Measurements from ENCODE around the gene HMGN4. TPM values are rescaled to one million over a fixed set of nuclear protein-coding genes. Genes with fewer than 3 reads are reported as not detected.

Gene HMGN4
- polyA plus RNA-seq, 1 of the 3 experiments (the other 2 are of a cell fraction), result 76.3 TPM

DNA sequence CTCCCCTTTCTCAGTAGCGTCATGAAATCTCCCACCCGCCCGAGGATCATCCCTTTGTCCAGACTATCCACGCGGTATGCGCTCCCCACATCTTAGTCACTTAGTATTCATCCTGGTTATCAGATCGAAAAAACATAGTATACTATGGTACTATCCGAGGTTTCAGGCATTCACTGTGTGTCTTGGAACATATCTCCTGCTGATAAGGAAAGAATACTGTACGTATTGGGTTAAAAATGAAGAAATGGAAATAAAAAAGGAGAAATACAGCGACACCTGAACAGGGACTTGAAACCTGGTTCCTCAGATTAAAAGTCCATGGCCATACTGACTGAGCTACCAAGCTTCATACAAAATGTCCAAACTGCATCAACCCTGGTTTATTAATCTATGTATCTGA lies 14.0 kb downstream of the HMGN4 start (continued):
- TF ChIP-seq NRF1 (IDR thresholded peaks at IDR 0.05; ENCODE audit: low read depth, low read length) (no peak), YY1 (IDR thresholded peaks at IDR 0.05; ENCODE audit: low read depth) (no peak), FOXM1 (IDR thresholded peaks at IDR 0.05; ENCODE audit: low read depth) (no peak)
- TF ChIP-seq, protein P1, sequence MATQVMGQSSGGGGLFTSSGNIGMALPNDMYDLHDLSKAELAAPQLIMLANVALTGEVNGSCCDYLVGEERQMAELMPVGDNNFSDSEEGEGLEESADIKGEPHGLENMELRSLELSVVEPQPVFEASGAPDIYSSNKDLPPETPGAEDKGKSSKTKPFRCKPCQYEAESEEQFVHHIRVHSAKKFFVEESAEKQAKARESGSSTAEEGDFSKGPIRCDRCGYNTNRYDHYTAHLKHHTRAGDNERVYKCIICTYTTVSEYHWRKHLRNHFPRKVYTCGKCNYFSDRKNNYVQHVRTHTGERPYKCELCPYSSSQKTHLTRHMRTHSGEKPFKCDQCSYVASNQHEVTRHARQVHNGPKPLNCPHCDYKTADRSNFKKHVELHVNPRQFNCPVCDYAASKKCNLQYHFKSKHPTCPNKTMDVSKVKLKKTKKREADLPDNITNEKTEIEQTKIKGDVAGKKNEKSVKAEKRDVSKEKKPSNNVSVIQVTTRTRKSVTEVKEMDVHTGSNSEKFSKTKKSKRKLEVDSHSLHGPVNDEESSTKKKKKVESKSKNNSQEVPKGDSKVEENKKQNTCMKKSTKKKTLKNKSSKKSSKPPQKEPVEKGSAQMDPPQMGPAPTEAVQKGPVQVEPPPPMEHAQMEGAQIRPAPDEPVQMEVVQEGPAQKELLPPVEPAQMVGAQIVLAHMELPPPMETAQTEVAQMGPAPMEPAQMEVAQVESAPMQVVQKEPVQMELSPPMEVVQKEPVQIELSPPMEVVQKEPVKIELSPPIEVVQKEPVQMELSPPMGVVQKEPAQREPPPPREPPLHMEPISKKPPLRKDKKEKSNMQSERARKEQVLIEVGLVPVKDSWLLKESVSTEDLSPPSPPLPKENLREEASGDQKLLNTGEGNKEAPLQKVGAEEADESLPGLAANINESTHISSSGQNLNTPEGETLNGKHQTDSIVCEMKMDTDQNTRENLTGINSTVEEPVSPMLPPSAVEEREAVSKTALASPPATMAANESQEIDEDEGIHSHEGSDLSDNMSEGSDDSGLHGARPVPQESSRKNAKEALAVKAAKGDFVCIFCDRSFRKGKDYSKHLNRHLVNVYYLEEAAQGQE (IDR thresholded peaks at IDR 0.05; ENCODE audit: low read depth, low read length), result no peak

DNA sequence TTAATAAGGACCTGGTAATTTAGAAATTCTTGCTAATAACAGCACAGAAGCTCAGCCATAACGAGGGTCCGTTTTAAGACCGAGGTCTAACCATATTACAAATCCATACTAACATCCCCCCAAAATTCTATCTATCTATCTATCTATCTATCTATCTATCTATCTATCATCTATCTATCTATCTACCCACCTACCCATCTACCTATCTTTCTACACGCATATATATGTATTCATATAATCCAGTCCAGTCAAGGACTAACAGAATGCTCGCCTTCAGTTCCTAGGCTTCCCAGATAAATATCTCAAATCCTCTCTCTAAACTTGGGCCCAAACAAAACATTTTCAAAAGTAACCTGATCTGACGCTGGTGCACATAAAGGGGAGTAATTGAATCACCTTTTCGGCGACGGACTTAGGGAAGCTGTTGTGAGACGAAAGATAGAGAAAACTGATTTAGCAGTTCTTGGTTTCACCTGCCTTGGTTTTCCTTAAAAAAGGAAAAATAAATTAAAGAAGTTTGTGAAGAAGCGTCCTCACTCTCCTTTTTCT lies 14.5 kb downstream of the HMGN4 start:
- H3K79me2 ChIP-seq (ENCODE audit: insufficient read depth), result no peaks in the 10 kb centered on the region
- ChIA-PET POLR2A (interaction anchor here (1.1 to 2.1 kb wide), 2 partner anchors 15 to 327 kb away, joined by 3 to 7 read pairs; partner anchors contain the start of gene HMGN4), CTCF (interaction anchor here (1.0 to 4.6 kb wide), 6 partner anchors 10 to 222 kb away, joined by 3 to 24 read pairs (median 6); partner anchors contain the start of gene HMGN4)
- H3K4me3 ChIP-seq (ENCODE audit: low read depth in 2 of 2, low read length in 1 of 2), result peak overlapping the region; percentile 68 to 84
- 58% methylated on average over 11 of the region's 11 CpGs for WGBS (ENCODE audit: low lambda C conversion rate)
- H3K4me1 ChIP-seq (ENCODE audit: control insufficient read depth in 1 of 2, insufficient read depth in 2 of 2, low read depth in 1 of 2, low read length in 1 of 2), result peaks cover 0 to 3% of the 10 kb centered on the region in 2 experiments; a peak in 2 of 4 replicates
- TF ChIP-seq NRF1 (IDR thresholded peaks at IDR 0.05; ENCODE audit: low read depth, low read length) (no peak), PBX3 (IDR thresholded peaks at IDR 0.05) (no peak), GATA2 (CRISPR knock-in tag; IDR thresholded peaks at IDR 0.05) (no peak), MXI1 (IDR thresholded peaks at IDR 0.05; ENCODE audit: low read depth, low read length) (no peak), RCOR1 (IDR thresholded peaks at IDR 0.05; ENCODE audit: low read length) (no peak), NFIC (IDR thresholded peaks at IDR 0.05; ENCODE audit: borderline replicate concordance) (no peak), JUND (IDR thresholded peaks at IDR 0.05) (no peak), SIN3A (IDR thresholded peaks at IDR 0.05; ENCODE audit: borderline replicate concordance, low read depth, low read length) (no peak), FOSL2 (IDR thresholded peaks at IDR 0.05; ENCODE audit: borderline replicate concordance, low read depth) (no peak), RFX5 (IDR thresholded peaks at IDR 0.05; ENCODE audit: low read length) (no peak), TAF1 (IDR thresholded peaks at IDR 0.05; ENCODE audit: borderline replicate concordance, low read depth, low read length) (no peak), POLR2AphosphoS5 (IDR thresholded peaks at IDR 0.05; ENCODE audit: low read depth, low read length) (no peak), EP300 (IDR thresholded peaks at IDR 0.05; ENCODE audit: borderline replicate concordance in 1 of 2, low read depth in 1 of 2, low read length in 1 of 2) (no peak)
- TF ChIP-seq, protein P2, sequence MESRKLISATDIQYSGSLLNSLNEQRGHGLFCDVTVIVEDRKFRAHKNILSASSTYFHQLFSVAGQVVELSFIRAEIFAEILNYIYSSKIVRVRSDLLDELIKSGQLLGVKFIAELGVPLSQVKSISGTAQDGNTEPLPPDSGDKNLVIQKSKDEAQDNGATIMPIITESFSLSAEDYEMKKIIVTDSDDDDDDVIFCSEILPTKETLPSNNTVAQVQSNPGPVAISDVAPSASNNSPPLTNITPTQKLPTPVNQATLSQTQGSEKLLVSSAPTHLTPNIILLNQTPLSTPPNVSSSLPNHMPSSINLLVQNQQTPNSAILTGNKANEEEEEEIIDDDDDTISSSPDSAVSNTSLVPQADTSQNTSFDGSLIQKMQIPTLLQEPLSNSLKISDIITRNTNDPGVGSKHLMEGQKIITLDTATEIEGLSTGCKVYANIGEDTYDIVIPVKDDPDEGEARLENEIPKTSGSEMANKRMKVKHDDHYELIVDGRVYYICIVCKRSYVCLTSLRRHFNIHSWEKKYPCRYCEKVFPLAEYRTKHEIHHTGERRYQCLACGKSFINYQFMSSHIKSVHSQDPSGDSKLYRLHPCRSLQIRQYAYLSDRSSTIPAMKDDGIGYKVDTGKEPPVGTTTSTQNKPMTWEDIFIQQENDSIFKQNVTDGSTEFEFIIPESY (IDR thresholded peaks at IDR 0.05; ENCODE audit: borderline replicate concordance, low read depth), result no peak
- no peaks in the 10 kb centered on the region for H3K9me3 ChIP-seq
- H3K36me3 ChIP-seq (replicated peaks in 1 of 2; ENCODE audit: control insufficient read depth in 1 of 2, insufficient read depth in 2 of 2, low read length in 1 of 2), result no peaks in the 10 kb centered on the region
- H3K27me3 ChIP-seq (ENCODE audit: insufficient read depth), result no peaks in the 10 kb centered on the region
- H3K4me2 ChIP-seq, result peak overlapping the region; percentile 80
- no peaks in the 10 kb centered on the region for H4K20me1 ChIP-seq (ENCODE audit: insufficient read depth)
- H3K9ac ChIP-seq, result peak overlapping the region; percentile 64; the same call in 1 of the 2 replicates
- H3F3A ChIP-seq (replicated peaks; ENCODE audit: insufficient read depth), result peaks cover 50% of the 10 kb centered on the region
- peak overlapping the region in 1 of 2 experiments; percentile 83; a peak in 1 of 4 replicates for H3K27ac ChIP-seq (ENCODE audit: low read depth in 2 of 2, low read length in 1 of 2)
- DNase-seq, result no peak
- peak overlapping the region; percentile 56 for H2AFZ ChIP-seq (ENCODE audit: low read depth)
- no peaks in the 10 kb centered on the region for H3K9me2 ChIP-seq

All from SK-N-SH (cell line).